Measurements from ENCODE around the gene UBL4B.

The UBL4B gene

GRCh38 chr1:110159168-110159567, 46.9 kb downstream of the UBL4B start:
- no peak for DNase-seq

DNA sequence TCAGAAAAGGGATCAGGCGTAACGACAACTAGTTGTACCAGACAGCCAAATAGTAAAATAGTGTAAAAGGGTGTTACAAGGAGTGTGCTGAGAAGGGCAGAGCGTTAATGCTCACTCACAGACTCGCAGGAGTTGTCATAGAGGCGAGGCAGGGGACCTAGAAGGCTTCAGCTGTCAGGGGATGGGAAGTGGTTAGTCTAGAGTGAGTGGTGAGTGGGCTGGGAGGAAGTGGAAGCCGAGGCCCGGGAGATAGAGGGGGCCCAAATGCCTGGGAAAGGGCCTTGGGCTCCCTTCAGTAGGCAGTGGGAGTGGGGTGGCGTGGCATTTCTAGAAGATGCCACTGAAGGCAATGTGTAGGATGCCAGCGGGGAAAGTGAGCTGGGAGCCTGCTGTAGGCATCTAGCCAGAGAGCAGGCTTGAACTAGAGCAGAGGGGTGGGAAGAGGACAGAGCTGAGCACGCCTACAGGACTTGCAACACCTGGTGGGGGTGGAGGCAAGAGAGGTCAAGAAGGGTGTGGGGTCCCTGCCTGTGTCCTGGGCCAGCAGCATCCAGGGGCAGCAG, 48.4 kb downstream of the UBL4B start:
- no peak for DNase-seq

DNA sequence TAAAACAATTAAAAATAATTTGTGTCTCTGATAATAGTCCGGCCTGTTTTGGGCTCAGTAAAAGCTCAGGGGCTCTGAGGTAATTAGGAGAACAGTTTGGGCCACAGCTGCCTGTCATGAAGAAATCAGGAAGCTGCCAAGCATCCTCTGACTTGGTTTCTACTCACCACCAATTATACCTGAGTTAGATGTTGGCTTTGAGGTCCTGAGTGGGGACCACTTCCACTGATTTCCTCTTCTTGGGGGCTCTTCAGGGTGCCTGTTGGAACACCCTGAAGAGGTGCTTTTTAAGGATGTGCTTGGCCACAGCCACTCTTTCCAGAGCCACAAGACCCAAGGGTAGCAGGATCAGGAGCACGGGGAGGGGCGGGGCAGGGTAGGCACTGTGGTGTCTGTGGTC, 48.9 kb downstream of the UBL4B start:
- no peak for DNase-seq

DNA sequence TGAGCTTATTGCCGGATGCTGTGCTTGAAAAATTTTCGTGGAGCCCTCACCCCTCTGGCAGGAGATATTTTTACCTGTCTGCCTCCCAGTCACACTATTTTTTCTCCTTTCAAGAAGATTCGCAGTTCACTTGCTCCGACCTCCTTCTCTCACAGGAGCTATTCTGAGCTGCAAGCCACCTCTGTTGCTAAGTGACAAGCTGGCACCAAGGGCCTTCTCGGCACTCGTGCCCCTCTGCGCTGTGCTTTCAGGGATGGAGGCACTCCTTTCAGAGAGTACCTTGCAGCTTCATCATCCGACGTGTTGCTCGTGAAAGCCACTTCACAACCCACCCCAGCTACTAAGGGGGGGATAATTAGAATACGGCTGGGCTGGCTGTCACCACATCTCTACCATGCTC, 49.6 kb downstream of the UBL4B start:
- no peak for DNase-seq
